GM19455 (cell line): Measurements from ENCODE around the gene ADGRG1.
"Not testable (repeated sequence)": the region's sequence is repeated elsewhere in the genome, so short reads cannot be mapped to it uniquely, and the experiment has no call there.

ENCODE experiments used
- ATAC-seq: cut with Tn5 transposase; IDR thresholded peaks from one replicate; pipeline ENCODE4 v1.9.1; 2021; ENCODE audit not compliant: unreplicated experiment

ADGRG1 gene

GRCh38 chr16:57663917-57664661 is 35.7 kb downstream of the ADGRG1 start:
- ATAC-seq = no peak

- no peak for ATAC-seq
These were observed 36.2 kb downstream of the ADGRG1 start for GRCh38 chr16:57664662-57665025.

- ATAC-seq = no peak
These were observed 37.1 kb downstream of the ADGRG1 start for GRCh38 chr16:57665541-57665940.

GRCh38 chr16:57666353-57667047 is 38.1 kb downstream of the ADGRG1 start:
- ATAC-seq = no peak

GRCh38 chr16:57667048-57667525 is 38.7 kb downstream of the ADGRG1 start:
- ATAC-seq = no peak

GRCh38 chr16:57667526-57668262 is 39.3 kb downstream of the ADGRG1 start:
- no peak for ATAC-seq

GRCh38 chr16:57668263-57668571 is 39.8 kb downstream of the ADGRG1 start, which contains the start of gene ADGRG3:
Gene ADGRG3, plus strand, starts transcription at chr16:57668306. Its CDS starts 42 bp downstream, at chr16:57668348.
- no peak for ATAC-seq

- no peak for ATAC-seq
These were observed 40.4 kb downstream of the ADGRG1 start for GRCh38 chr16:57668630-57669475.

GRCh38 chr16:57669476-57670162 is 41.2 kb downstream of the ADGRG1 start:
- no peak for ATAC-seq

GRCh38 chr16:57670196-57670595 is 41.8 kb downstream of the ADGRG1 start:
- ATAC-seq = no peak

- ATAC-seq = not testable (repeated sequence)
These were observed 43.0 kb downstream of the ADGRG1 start for GRCh38 chr16:57671451-57671850.

- no peak for ATAC-seq
These were observed 44.0 kb downstream of the ADGRG1 start for GRCh38 chr16:57672416-57672815.

- no peak for ATAC-seq
These were observed 44.4 kb downstream of the ADGRG1 start for GRCh38 chr16:57672824-57673223.

GRCh38 chr16:57675741-57676551 is 47.5 kb downstream of the ADGRG1 start:
- ATAC-seq = no peak

- no peak for ATAC-seq
These were observed 48.2 kb downstream of the ADGRG1 start for GRCh38 chr16:57676553-57677085.

- ATAC-seq = no peak
These were observed 49.4 kb downstream of the ADGRG1 start for GRCh38 chr16:57677622-57678369.

GRCh38 chr16:57679016-57679415 is 50.6 kb downstream of the ADGRG1 start:
- ATAC-seq = no peak

- no peak for ATAC-seq
These were observed 51.5 kb downstream of the ADGRG1 start for GRCh38 chr16:57679767-57680482.
